IMR-90 (cell line): ENCODE data around the gene CD2BP2. TPM values are rescaled to one million over a fixed set of nuclear protein-coding genes. Genes with fewer than 3 reads are reported as not detected.

Experiments
- ATAC-seq: fragments of 200-7000 bp; cut with Tn5 transposase; 2 replicates; pipeline ENCODE4 v1.9.1; 2020; ENCODE audit warnings: low read depth, mild to moderate bottlenecking, moderate library complexity
- BruUV-seq: library from RNA; stranded (reverse); fragments of 400-500 nt; replicated peaks from 2 replicates; lab custom pipeline; 2021; lab: Mats Ljungman, UMichigan
- CTCF ChIA-PET: fragments of 300-600 bp; formaldehyde crosslinking; extraction: SDS; loops from one replicate; lab custom pipeline; 2021; ENCODE audit warnings: antibody characterized with exemption; lab: Yijun Ruan, JAX
- POLR2A ChIA-PET: fragments of 300-600 bp; sonication (Branson Sonifier 250); formaldehyde crosslinking; loops from one replicate; lab custom pipeline; 2022; ENCODE audit warnings: antibody characterized with exemption; ENCODE audit not compliant: unreplicated experiment; lab: Charles Lee
- DNase-seq: peaks from one replicate; pipeline ENCODE4 v3.0.0; 2013
- H2AFZ ChIP-seq: replicated peaks from 2 replicates; pipeline ENCODE3; 2013; ENCODE audit warnings: low read length, mild to moderate bottlenecking; ENCODE audit not compliant: poor library complexity
- H2AK5ac ChIP-seq: 2 replicates; pipeline ENCODE4 v1.6.1; 2013; ENCODE audit warnings: low read depth, low read length, inconsistent platforms
- H2AK9ac ChIP-seq: replicated peaks from 2 replicates; pipeline ENCODE3; 2013; ENCODE audit warnings: mild to moderate bottlenecking, low read depth, low read length, moderate library complexity; ENCODE audit not compliant: poor library complexity
- H2BK120ac ChIP-seq: 2 replicates; pipeline ENCODE4 v1.6.1; 2013; ENCODE audit warnings: low read depth, low read length, inconsistent platforms
- H2BK15ac ChIP-seq: 3 replicates; pipeline ENCODE4 v1.6.1; 2013; ENCODE audit warnings: low read depth, low read length, inconsistent platforms
- H2BK20ac ChIP-seq: 2 replicates; pipeline ENCODE4 v1.6.1; 2013; ENCODE audit warnings: low read depth, mild to moderate bottlenecking, inconsistent platforms, low read length, moderate library complexity
- H2BK5ac ChIP-seq: 2 replicates; pipeline ENCODE4 v1.6.1; 2013; ENCODE audit warnings: mild to moderate bottlenecking, low read depth, low read length, inconsistent platforms; ENCODE audit not compliant: poor library complexity, severe bottlenecking
- H3K14ac ChIP-seq: replicated peaks from 2 replicates; pipeline ENCODE4 v1.6.1; 2013; ENCODE audit warnings: low read depth, low read length, inconsistent platforms
- H3K18ac ChIP-seq: 2 replicates; pipeline ENCODE4 v1.6.1; 2013; ENCODE audit warnings: low read depth, low read length, control low read depth
- H3K23ac ChIP-seq: 2 replicates; pipeline ENCODE4 v1.6.1; 2013; ENCODE audit warnings: low read depth, low read length, inconsistent platforms
- H3K27ac ChIP-seq: 2 replicates; pipeline ENCODE4 v1.5.1; 2013; ENCODE audit warnings: mild to moderate bottlenecking, control low read depth, low read length; ENCODE audit not compliant: insufficient read depth
- H3K27me3 ChIP-seq: 2 replicates; pipeline ENCODE4 v1.6.1; 2013; ENCODE audit warnings: low read length; ENCODE audit not compliant: control insufficient read depth, insufficient read depth
- H3K36me3 ChIP-seq: 2 replicates; pipeline ENCODE4 v1.6.1; 2013; ENCODE audit warnings: low read length, mixed read lengths; ENCODE audit not compliant: control insufficient read depth, insufficient read depth
- H3K4ac ChIP-seq: 2 replicates; pipeline ENCODE4 v1.6.1; 2013; ENCODE audit warnings: low read depth, low read length, inconsistent platforms
- H3K4me1 ChIP-seq: 2 replicates; pipeline ENCODE4 v1.6.1; 2013; ENCODE audit warnings: low read length, mixed read lengths; ENCODE audit not compliant: control insufficient read depth, insufficient read depth
- H3K4me2 ChIP-seq: 2 replicates; pipeline ENCODE4 v1.6.1; 2013; ENCODE audit warnings: low read depth, mild to moderate bottlenecking, control low read depth, low read length, moderate library complexity
- H3K4me3 ChIP-seq: 2 replicates; pipeline ENCODE4 v1.5.1; 2013; ENCODE audit warnings: low read depth, mild to moderate bottlenecking, control low read depth, low read length, moderate library complexity; ENCODE audit not compliant: insufficient read depth
- H3K56ac ChIP-seq: 2 replicates; pipeline ENCODE4 v1.6.1; 2013; ENCODE audit warnings: low read length, inconsistent platforms; ENCODE audit not compliant: insufficient read depth; ENCODE audit errors: extremely low read depth
- H3K79me1 ChIP-seq, 2 experiments: 2 replicates each; pipeline ENCODE4 v1.6.1; 2013; ENCODE audit warnings: low read length in 2 of 2, inconsistent platforms in 1 of 2, low read depth in 1 of 2
- H3K9ac ChIP-seq: 2 replicates; pipeline ENCODE4 v1.6.1; 2013; ENCODE audit warnings: low read depth, low read length, control low read depth
- H3K9me1 ChIP-seq: 2 replicates; pipeline ENCODE4 v1.6.1; 2013; ENCODE audit warnings: low read length, inconsistent platforms; ENCODE audit not compliant: insufficient read depth
- H3K9me3 ChIP-seq: 2 replicates; pipeline ENCODE4 v1.6.1; 2013; ENCODE audit warnings: low read length; ENCODE audit not compliant: control insufficient read depth, insufficient read depth
- H4K20me1 ChIP-seq: 2 replicates; pipeline ENCODE4 v1.6.1; 2013; ENCODE audit warnings: low read length, inconsistent platforms; ENCODE audit not compliant: insufficient read depth
- H4K5ac ChIP-seq: 2 replicates; pipeline ENCODE4 v1.6.1; 2013; ENCODE audit warnings: mild to moderate bottlenecking, low read depth, low read length, control low read depth
- H4K8ac ChIP-seq, 2 experiments: 2 replicates each; pipeline ENCODE4 v1.6.1; 2013; ENCODE audit warnings: low read depth in 2 of 2, low read length in 2 of 2, control low read depth in 1 of 2, inconsistent platforms in 1 of 2
- H4K91ac ChIP-seq: 2 replicates; pipeline ENCODE4 v1.6.1; 2013; ENCODE audit warnings: low read depth, low read length, inconsistent platforms; ENCODE audit not compliant: insufficient read depth
- BHLHE40 ChIP-seq: fragments of 150-350 bp; IDR thresholded peaks from 2 replicates; pipeline ENCODE4 v1.6.1; 2016; ENCODE audit warnings: mild to moderate bottlenecking, low read depth, low read length
- FOS ChIP-seq: fragments of 150-350 bp; IDR thresholded peaks from 2 replicates; pipeline ENCODE4 v1.6.1; 2016; ENCODE audit warnings: low read depth, low read length
- POLR2A ChIP-seq: IDR thresholded peaks from 2 replicates; pipeline ENCODE4 v1.6.1; 2012; ENCODE audit warnings: mild to moderate bottlenecking, low read depth, low read length
- RAD21 ChIP-seq: IDR thresholded peaks from 2 replicates; pipeline ENCODE4 v1.6.1; 2012; ENCODE audit warnings: low read length, improper control_type of control experiment
- RCOR1 ChIP-seq: IDR thresholded peaks from 2 replicates; pipeline ENCODE4 v1.6.1; 2012; ENCODE audit warnings: mild to moderate bottlenecking, low read length, improper control_type of control experiment; ENCODE audit not compliant: insufficient replicate concordance
- RFX5 ChIP-seq: IDR thresholded peaks from 2 replicates; pipeline ENCODE4 v1.8.0; 2012; ENCODE audit warnings: low read depth, mild to moderate bottlenecking, low read length, moderate library complexity
- SMC3 ChIP-seq: fragments of 150-350 bp; IDR thresholded peaks from 2 replicates; pipeline ENCODE4 v1.6.1; 2016; ENCODE audit warnings: low read depth, mild to moderate bottlenecking, antibody characterized with exemption, low read length, moderate library complexity
- WGBS, 2 experiments: methylation state at CpG; one replicate each; pipeline versions ENCODE4 v1.1.5 to v1.1.7; 2013; ENCODE audit warnings: missing lambda C conversion rate in 2 of 2; ENCODE audit not compliant: insufficient read length in 1 of 2; ENCODE audit errors: extremely low coverage in 2 of 2; 5-methylcytosine and 5-hydroxymethylcytosine counted together
- dilution Hi-C: fragments of 300-500 bp; cut with HindIII; formaldehyde crosslinking; loops from one replicate; pipeline ENCODE4 v1.14.3; 2018; ENCODE audit warnings: low sequenced_read_pairs; ENCODE audit not compliant: unreplicated experiment
- in situ Hi-C: fragments of 300-500 bp; cut with MboI; formaldehyde crosslinking; loops from 3 replicates; pipeline ENCODE4 v1.14.3; 2019; ENCODE audit warnings: low sequenced_read_pairs, inconsistent platforms, mixed read lengths
- intact Hi-C: fragments of 100-400 bp; cut with micrococcal nuclease; formaldehyde crosslinking; loops from 2 replicates; pipeline ENCODE4 v1.10.0; 2022
- polyA plus RNA-seq, 3 experiments: library from polyadenylated mRNA; depleted of rRNA; stranded (reverse); fragments of >200 nt; gene quantifications; 2 replicates each; pipeline ENCODE4 v1.2.3, GENCODE V29; 2012; ENCODE audit warnings: low replicate concordance in 1 of 3
- total RNA-seq: library from RNA; depleted of rRNA; stranded (reverse); fragments of >200 nt; gene quantifications from 2 replicates; pipeline ENCODE4 v1.2.3, GENCODE V29; 2012
- TF ChIP-seq, protein P1 (sequence below): conservative IDR thresholded peaks from 2 replicates; pipeline ENCODE4 v1.5.1; 2012; ENCODE audit warnings: mild to moderate bottlenecking, low read depth, low read length, improper control_type of control experiment

Gene CD2BP2
- total and polyA plus RNA-seq, 2 of the 4 experiments (the other 2 are of a cell fraction), result 29.6 to 41.1 TPM

DNA sequence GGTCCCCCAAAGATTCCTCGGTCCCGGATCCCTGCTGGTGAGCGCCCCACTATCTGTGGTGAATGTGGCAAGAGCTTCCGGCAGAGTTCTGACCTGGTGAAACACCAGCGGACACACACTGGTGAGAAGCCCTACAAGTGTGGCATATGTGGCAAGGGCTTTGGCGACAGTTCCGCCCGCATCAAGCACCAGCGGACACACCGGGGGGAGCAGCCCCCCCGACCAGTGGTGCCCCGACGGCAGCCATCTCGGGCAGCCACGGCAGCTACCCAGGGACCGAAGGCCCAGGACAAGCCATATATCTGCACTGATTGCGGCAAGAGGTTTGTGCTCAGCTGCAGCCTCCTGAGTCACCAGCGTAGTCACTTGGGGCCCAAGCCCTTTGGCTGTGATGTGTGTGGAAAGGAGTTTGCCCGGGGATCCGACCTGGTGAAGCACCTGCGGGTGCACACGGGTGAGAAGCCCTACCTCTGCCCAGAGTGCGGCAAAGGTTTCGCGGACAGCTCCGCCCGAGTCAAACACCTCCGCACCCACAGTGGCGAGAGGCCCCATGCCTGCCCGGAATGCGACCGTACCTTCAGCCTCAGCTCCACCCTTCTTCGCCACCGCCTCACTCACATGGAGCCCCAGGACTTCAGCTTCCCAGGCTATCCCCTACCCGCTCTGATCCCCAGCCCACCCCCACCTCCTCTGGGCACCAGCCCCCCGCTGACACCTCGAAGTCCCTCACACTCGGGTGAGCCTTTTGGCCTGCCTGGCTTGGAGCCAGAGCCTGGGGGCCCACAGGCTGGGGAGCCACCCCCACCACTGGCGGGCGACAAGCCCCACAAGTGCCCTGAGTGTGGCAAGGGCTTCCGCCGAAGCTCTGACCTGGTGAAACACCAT is 42.9 kb upstream of the CD2BP2 start:
- Histone ChIP-seq H3K9me1 (peaks cover 4% of the 10 kb centered on the region; the same call in 1 of the 2 replicates), H2BK20ac (no peak overlapping the region), H3K18ac (no peak overlapping the region), H3K4ac (no peak overlapping the region), H2BK5ac (no peak overlapping the region), H3K4me2 (no peak overlapping the region), H2BK15ac (no peak overlapping the region), H2AFZ (no peak overlapping the region), H2BK120ac (no peak overlapping the region), H2AK9ac (no peak overlapping the region), H3K56ac (no peak overlapping the region), H4K20me1 (no peaks in the 10 kb centered on the region), H3K36me3 (peaks cover 12% of the 10 kb centered on the region; the same call in 1 of the 2 replicates), H4K8ac (no peak overlapping the region), H3K4me1 (peaks cover 10% of the 10 kb centered on the region), H3K79me1 (peaks cover 0 to 52% of the 10 kb centered on the region in 2 experiments), H4K91ac (no peak overlapping the region), H3K23ac (no peak overlapping the region), H3K27me3 (no peaks in the 10 kb centered on the region), H3K4me3 (no peak overlapping the region), H3K27ac (no peak overlapping the region), H3K9ac (no peak overlapping the region), H4K5ac (no peak overlapping the region), H3K14ac (no peak overlapping the region), H2AK5ac (no peak overlapping the region), H3K9me3 (no peaks in the 10 kb centered on the region)
- intact Hi-C loops, result no loop called here
- DNase-seq (no peak), ATAC-seq (no peak)
- TF ChIP-seq SMC3 (no peak), RCOR1 (no peak), POLR2A (no peak), FOS (no peak), BHLHE40 (no peak), RAD21 (no peak), RFX5 (no peak)
- TF ChIP-seq, protein P1, sequence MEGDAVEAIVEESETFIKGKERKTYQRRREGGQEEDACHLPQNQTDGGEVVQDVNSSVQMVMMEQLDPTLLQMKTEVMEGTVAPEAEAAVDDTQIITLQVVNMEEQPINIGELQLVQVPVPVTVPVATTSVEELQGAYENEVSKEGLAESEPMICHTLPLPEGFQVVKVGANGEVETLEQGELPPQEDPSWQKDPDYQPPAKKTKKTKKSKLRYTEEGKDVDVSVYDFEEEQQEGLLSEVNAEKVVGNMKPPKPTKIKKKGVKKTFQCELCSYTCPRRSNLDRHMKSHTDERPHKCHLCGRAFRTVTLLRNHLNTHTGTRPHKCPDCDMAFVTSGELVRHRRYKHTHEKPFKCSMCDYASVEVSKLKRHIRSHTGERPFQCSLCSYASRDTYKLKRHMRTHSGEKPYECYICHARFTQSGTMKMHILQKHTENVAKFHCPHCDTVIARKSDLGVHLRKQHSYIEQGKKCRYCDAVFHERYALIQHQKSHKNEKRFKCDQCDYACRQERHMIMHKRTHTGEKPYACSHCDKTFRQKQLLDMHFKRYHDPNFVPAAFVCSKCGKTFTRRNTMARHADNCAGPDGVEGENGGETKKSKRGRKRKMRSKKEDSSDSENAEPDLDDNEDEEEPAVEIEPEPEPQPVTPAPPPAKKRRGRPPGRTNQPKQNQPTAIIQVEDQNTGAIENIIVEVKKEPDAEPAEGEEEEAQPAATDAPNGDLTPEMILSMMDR, result no peak
- WGBS, 2 experiments, result 93% methylated on average over 34 of the region's 42 CpGs; no CpG with 5 or more reads in 1 of the 2 experiments
- POLR2A ChIA-PET, result no interaction called here
- dilution Hi-C loops, result no loop called here
- in situ Hi-C loops, result no loop called here
- CTCF ChIA-PET, result no interaction called here
- no TSS peak for BruUV-seq
